Measurements from ENCODE around the gene NALCN.
A peak's percentile ranks its signal among the peaks of the same experiment; 100 is the strongest.
"Not testable (repeated sequence)": the region's sequence is repeated elsewhere in the genome, so short reads cannot be mapped to it uniquely, and the experiment has no call there.

Gene NALCN

DNA sequence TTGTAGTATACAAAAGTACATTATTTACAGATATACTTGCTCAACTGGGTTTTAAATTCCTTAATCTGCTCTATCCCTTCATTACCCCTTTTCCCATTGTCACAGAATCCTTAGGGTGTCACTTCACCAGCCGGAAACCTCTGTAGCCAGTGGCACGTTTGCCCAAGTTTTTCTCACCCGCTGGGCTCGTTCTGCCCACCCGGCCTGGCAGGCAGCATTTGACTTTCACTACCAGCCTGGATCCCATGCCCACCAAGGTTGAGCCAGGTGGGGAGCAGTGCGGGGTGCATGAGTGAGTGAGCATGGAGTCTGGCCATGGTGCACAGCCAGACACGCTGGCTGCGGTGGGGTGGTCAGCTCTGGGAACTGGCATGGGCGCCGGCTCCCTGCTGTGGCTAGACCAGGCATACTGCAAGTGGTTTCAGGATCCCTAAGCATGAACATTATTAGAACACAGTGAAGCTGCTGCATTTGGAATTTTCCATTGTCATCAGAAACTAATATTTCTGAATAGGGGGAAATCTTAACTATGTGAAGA is 98.3 kb downstream of the NALCN start:
- TF ChIP-seq, protein P1, sequence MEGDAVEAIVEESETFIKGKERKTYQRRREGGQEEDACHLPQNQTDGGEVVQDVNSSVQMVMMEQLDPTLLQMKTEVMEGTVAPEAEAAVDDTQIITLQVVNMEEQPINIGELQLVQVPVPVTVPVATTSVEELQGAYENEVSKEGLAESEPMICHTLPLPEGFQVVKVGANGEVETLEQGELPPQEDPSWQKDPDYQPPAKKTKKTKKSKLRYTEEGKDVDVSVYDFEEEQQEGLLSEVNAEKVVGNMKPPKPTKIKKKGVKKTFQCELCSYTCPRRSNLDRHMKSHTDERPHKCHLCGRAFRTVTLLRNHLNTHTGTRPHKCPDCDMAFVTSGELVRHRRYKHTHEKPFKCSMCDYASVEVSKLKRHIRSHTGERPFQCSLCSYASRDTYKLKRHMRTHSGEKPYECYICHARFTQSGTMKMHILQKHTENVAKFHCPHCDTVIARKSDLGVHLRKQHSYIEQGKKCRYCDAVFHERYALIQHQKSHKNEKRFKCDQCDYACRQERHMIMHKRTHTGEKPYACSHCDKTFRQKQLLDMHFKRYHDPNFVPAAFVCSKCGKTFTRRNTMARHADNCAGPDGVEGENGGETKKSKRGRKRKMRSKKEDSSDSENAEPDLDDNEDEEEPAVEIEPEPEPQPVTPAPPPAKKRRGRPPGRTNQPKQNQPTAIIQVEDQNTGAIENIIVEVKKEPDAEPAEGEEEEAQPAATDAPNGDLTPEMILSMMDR (IDR thresholded peaks at IDR 0.05; ENCODE audit: low read depth, low read length, missing control alignments): no peak
- no peak overlapping the region for H3K27ac ChIP-seq
- in situ Hi-C loops (cut with HindIII; ENCODE audit: low pct_ligation_motif_present, low sequenced_read_pairs): no loop called here
- no peaks in the 10 kb centered on the region for H3K27me3 ChIP-seq (replicated peaks)
- H3K36me3 ChIP-seq (replicated peaks): no peaks in the 10 kb centered on the region
- no peak overlapping the region for H3K4me3 ChIP-seq (ENCODE audit: low read depth, low read length)
- DNase-seq: no peak

GRCh38 chr13:101313479-101313878 is 102.8 kb downstream of the NALCN start:
- H3K27ac ChIP-seq; H3K27me3 ChIP-seq (replicated peaks); DNase-seq; in situ Hi-C loops (cut with HindIII; ENCODE audit: low pct_ligation_motif_present, low sequenced_read_pairs); H3K4me3 ChIP-seq (ENCODE audit: low read depth, low read length); H3K36me3 ChIP-seq (replicated peaks): not testable (repeated sequence)

DNA sequence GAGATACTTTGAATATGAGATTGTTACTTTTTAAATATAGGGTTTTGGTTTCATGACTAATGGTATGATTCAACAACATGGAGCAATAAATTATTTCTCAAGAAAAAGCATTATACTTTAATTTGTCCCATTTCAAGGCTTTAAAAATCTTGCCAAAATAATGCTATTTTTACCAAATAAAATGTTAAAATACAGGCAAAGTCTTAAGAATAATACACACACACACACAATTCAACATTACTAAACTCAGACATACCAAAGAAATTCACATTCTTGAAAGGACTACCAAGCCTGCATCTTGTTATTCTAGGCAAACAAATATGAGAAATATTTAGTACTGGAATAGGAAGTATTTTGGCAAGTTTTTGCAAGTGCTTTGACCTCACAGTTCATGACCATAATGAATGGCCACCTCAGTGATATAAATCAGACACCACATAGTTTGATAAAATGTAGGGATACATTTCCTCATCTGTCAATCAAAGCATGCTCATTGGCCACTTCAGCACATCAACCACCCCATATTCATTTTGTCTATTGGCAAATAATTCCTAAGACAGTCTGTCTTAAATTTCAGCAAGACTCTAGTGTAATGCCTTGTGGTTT is 107.2 kb downstream of the NALCN start:
- Histone ChIP-seq H3K4me3 (ENCODE audit: low read depth, low read length) (no peak overlapping the region), H3K27me3 (replicated peaks) (no peaks in the 10 kb centered on the region), H3K36me3 (replicated peaks) (no peaks in the 10 kb centered on the region), H3K27ac (peak overlapping the region; percentile 83)
- DNase-seq: peak; percentile 77
- in situ Hi-C loops (cut with HindIII; ENCODE audit: low pct_ligation_motif_present, low sequenced_read_pairs): no loop called here
- TF ChIP-seq, protein P1 (IDR thresholded peaks at IDR 0.05; ENCODE audit: low read depth, low read length, missing control alignments): no peak

- H3K27me3 ChIP-seq (replicated peaks): no peaks in the 10 kb centered on the region
- in situ Hi-C loops (cut with HindIII; ENCODE audit: low pct_ligation_motif_present, low sequenced_read_pairs): no loop called here
- H3K27ac ChIP-seq: peak overlapping the region; percentile 83
- peak; percentile 10 for DNase-seq
- no peaks in the 10 kb centered on the region for H3K36me3 ChIP-seq (replicated peaks)
- TF ChIP-seq, protein P1 (IDR thresholded peaks at IDR 0.05; ENCODE audit: low read depth, low read length, missing control alignments): no peak
- no peak overlapping the region for H3K4me3 ChIP-seq (ENCODE audit: low read depth, low read length)
These were observed 107.9 kb downstream of the NALCN start for GRCh38 chr13:101308247-101309013.

DNA sequence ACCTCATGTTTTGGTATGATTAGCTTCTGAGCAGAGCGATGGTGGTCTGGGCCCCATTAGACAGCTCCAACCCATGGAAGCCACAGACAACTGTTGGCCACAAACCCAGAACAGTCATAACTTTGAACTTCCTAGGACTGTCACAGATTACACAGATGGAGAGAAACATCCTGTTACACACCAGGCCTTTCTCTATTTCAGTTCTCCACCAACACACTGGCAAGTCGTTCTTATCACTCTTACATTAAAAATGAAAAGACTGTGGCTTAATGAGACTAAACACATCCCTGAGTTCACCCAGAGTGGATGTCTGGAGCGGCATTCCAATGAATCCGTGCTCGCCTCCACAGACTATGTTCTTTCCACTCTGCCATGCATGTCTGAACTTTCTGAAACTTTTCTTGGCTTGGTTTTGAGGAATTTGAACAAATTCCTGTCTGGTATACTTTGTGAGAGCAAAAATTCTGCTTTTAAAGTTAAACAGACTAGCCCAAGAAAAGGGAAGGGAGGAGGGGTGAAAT is 109.1 kb downstream of the NALCN start:
- H3K27me3 ChIP-seq (replicated peaks): no peaks in the 10 kb centered on the region
- H3K4me3 ChIP-seq (ENCODE audit: low read depth, low read length): no peak overlapping the region
- TF ChIP-seq, protein P1 (IDR thresholded peaks at IDR 0.05; ENCODE audit: low read depth, low read length, missing control alignments): no peak
- peak overlapping the region; percentile 83 for H3K27ac ChIP-seq
- peak; percentile 94 for DNase-seq
- no peaks in the 10 kb centered on the region for H3K36me3 ChIP-seq (replicated peaks)
- in situ Hi-C loops (cut with HindIII; ENCODE audit: low pct_ligation_motif_present, low sequenced_read_pairs): no loop called here

GRCh38 chr13:101306773-101307172 is 109.5 kb downstream of the NALCN start:
- peak overlapping the region; percentile 83 for H3K27ac ChIP-seq
- no peak overlapping the region for H3K4me3 ChIP-seq (ENCODE audit: low read depth, low read length)

More at GRCh38 chr13:101306773-101307172, 109.5 kb downstream of the NALCN start:
- Histone ChIP-seq H3K36me3 (replicated peaks) (no peaks in the 10 kb centered on the region), H3K27me3 (replicated peaks) (no peaks in the 10 kb centered on the region)
- in situ Hi-C loops (cut with HindIII; ENCODE audit: low pct_ligation_motif_present, low sequenced_read_pairs): no loop called here
- no peak for DNase-seq
- TF ChIP-seq, protein P1 (IDR thresholded peaks at IDR 0.05; ENCODE audit: low read depth, low read length, missing control alignments): no peak

All from brain microvascular endothelial cell (primary cell).